ENCODE measurements around the gene TM6SF1. TPM values are rescaled to one million over a fixed set of nuclear protein-coding genes. Genes with fewer than 3 reads are reported as not detected.
"Not testable (repeated sequence)": the region's sequence is repeated elsewhere in the genome, so short reads cannot be mapped to it uniquely, and the experiment has no call there.

TM6SF1 gene
- total and polyA plus RNA-seq, 5 experiments from 2014 or later, result 0.13 to 0.68 (median 0.46) TPM; not detected in 1

GRCh38 chr15:83129791-83130190 is 22.3 kb downstream of the TM6SF1 start:
- H3K4me3 Mint-ChIP-seq, result no peak overlapping the region
- POLR2A ChIA-PET, result no interaction called here

DNA sequence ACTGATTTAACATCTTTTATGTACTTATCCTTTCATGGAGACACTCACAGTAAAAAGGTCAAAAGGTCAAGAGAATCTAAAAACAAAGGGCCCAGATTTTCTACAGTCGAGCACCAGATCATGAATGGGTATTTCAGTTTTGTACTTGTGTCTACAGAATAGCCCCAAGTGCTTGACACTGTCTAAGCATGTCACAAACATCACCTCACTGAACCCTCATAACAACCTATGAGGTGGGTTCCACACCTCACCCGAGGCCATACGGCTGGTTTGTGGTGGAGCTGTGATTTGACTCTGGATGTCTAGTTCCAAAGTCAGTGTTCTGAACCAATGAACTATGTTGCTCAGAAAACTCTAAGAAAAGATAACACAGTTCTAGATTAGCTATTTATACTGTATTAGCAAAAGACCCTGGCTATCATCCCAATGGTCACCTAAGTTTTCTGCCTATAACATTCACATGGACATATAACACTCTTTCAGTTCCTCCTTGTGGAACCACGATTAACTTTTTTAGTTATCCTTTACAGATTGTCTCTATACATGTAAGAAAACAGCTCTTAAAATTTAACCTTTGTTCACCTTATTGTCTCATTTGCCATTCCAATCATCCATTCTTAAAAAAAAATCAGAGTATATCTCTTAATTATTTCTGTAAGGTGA is 25.5 kb downstream of the TM6SF1 start:
- Mint-ChIP-seq H3K9me3 (no peaks in the 10 kb centered on the region), H3K27ac (no peak overlapping the region), H3K36me3 (no peaks in the 10 kb centered on the region), H3K27me3 (no peaks in the 10 kb centered on the region), H3K4me3 (no peak overlapping the region), H3K4me1 (no peaks in the 10 kb centered on the region)
- DNase-seq (no peak), ATAC-seq (no peak)
- POLR2A ChIA-PET, result no interaction called here

More at GRCh38 chr15:83129791-83130190, 22.3 kb downstream of the TM6SF1 start:
- DNase-seq (no peak), ATAC-seq (no peak)
- no peaks in the 10 kb centered on the region for H3K27me3 Mint-ChIP-seq
- no peaks in the 10 kb centered on the region for H3K36me3 Mint-ChIP-seq
- no peaks in the 10 kb centered on the region for H3K9me3 Mint-ChIP-seq
- no peaks in the 10 kb centered on the region for H3K4me1 Mint-ChIP-seq
- H3K27ac Mint-ChIP-seq, result no peak overlapping the region

GRCh38 chr15:83142151-83142550 is 34.7 kb downstream of the TM6SF1 start:
- ATAC-seq, H3K4me1 Mint-ChIP-seq, H3K9me3 Mint-ChIP-seq, H3K27me3 Mint-ChIP-seq, POLR2A ChIA-PET, H3K4me3 Mint-ChIP-seq, DNase-seq, H3K27ac Mint-ChIP-seq: not testable (repeated sequence)
- peaks cover 0 to 12% (median 0%) of the 10 kb centered on the region in 3 donors for H3K36me3 Mint-ChIP-seq

DNA sequence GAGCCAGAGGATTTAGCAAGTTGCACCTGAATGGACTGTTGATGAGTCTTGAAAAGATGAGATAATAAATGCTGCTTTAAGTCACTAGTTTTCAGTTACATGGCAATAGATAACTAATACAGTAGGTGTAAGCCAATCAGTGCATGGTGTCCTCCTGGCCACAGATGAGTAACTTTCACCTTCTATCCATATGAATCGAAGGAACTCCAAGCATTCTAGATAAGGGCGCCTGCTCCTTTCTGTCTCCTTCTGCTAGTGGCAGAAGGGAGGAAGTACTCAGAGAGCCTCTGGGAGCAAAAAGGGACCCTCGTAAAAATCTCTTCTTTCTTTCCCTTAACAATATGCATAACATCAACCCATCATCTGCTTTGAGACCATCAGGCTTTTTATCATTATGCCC is 37.3 kb downstream of the TM6SF1 start:
- Mint-ChIP-seq H3K4me1 (no peaks in the 10 kb centered on the region), H3K4me3 (no peak overlapping the region), H3K9me3 (peaks cover 0 to 9% (median 0%) of the 10 kb centered on the region in 9 donors), H3K27ac (no peak overlapping the region), H3K36me3 (peaks cover 0 to 19% (median 9%) of the 10 kb centered on the region in 3 donors), H3K27me3 (peaks cover 6 to 16% (median 13%) of the 10 kb centered on the region in 5 donors)
- ATAC-seq (no peak), DNase-seq (no peak)
- POLR2A ChIA-PET, result no interaction called here

- H3K27me3 Mint-ChIP-seq, result peaks cover 0 to 6% (median 3%) of the 10 kb centered on the region in 5 donors
- peaks cover 0 to 21% (median 0%) of the 10 kb centered on the region in 3 donors for H3K36me3 Mint-ChIP-seq
- H3K4me3 Mint-ChIP-seq, result no peak overlapping the region
- no peak overlapping the region for H3K27ac Mint-ChIP-seq
- ATAC-seq (no peak), DNase-seq (no peak)
- H3K9me3 Mint-ChIP-seq, result no peaks in the 10 kb centered on the region
- no peaks in the 10 kb centered on the region for H3K4me1 Mint-ChIP-seq
- POLR2A ChIA-PET, result no interaction called here
Observed at GRCh38 chr15:83153288-83153687, 45.8 kb downstream of the TM6SF1 start.

DNA sequence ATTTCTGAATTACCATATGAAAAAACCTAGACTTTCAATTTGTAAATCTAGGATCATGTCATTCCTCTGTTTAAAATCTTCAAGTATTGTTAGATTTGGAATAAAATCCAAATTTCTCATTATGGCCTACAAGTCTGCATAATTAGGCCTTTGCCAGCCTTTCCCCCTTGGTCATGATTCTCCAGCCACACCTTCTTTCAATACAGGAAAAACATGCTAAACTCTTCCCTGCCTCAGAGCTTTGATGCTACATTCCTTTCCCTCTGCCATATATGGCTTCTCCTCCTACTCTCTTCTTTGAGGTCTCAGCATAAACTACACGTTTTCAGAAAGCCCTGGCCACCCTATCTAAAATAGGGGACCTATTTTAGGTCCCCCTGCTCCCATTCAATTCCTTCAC is 48.5 kb downstream of the TM6SF1 start:
- POLR2A ChIA-PET, result no interaction called here
- Mint-ChIP-seq H3K9me3 (no peaks in the 10 kb centered on the region), H3K4me3 (no peak overlapping the region), H3K27ac (no peak overlapping the region), H3K27me3 (peaks cover 2 to 13% (median 7%) of the 10 kb centered on the region in 5 donors), H3K36me3 (peaks cover 0 to 7% (median 6%) of the 10 kb centered on the region in 3 donors), H3K4me1 (peaks cover 0 to 3% (median 0%) of the 10 kb centered on the region in 4 donors)
- no peak for DNase-seq
- ATAC-seq, result no peak

DNA sequence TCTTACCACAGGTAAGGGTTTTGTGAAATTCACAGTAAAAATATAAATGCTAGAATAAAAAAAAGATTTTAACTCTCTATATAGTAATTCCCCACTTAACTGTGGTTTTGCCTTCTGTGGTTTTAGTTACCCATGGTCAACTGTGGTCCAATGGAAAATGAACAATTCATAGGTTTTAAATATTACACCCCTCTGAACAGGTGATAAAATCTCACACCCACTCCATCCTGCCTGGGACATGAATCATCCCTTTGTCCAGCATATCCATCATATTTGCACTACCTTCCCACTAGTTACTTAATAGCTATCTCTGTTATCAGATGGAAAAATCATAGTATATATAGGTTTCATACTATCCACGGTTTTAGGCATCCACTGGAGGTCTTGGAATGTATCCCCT is 50.9 kb downstream of the TM6SF1 start:
- H3K27ac Mint-ChIP-seq, result no peak overlapping the region
- no peak overlapping the region for H3K4me3 Mint-ChIP-seq
- DNase-seq (no peak), ATAC-seq (no peak)
- peaks cover 4 to 9% (median 7%) of the 10 kb centered on the region in 4 donors for H3K4me1 Mint-ChIP-seq
- H3K27me3 Mint-ChIP-seq, result peaks cover 2 to 13% (median 11%) of the 10 kb centered on the region in 5 donors
- POLR2A ChIA-PET, result no interaction called here
- peaks cover 0 to 7% (median 6%) of the 10 kb centered on the region in 3 donors for H3K36me3 Mint-ChIP-seq
- no peaks in the 10 kb centered on the region for H3K9me3 Mint-ChIP-seq

GRCh38 chr15:83160741-83161140 is 53.3 kb downstream of the TM6SF1 start:
- POLR2A ChIA-PET, result interaction anchor here (0.5 kb wide), 1 partner anchor 972 kb away, joined by 3 read pairs; no protein-coding TSS in a partner anchor
- Mint-ChIP-seq H3K27ac (no peak overlapping the region), H3K36me3 (peaks cover 0 to 7% (median 6%) of the 10 kb centered on the region in 3 donors), H3K4me1 (peaks cover 6 to 19% (median 14%) of the 10 kb centered on the region in 4 donors), H3K4me3 (no peak overlapping the region), H3K27me3 (peaks cover 4 to 22% (median 12%) of the 10 kb centered on the region in 5 donors), H3K9me3 (peaks cover 0 to 14% (median 5%) of the 10 kb centered on the region in 9 donors)
- ATAC-seq, result no peak
- DNase-seq, result no peak

GRCh38 chr15:83163032-83163431 is 55.6 kb downstream of the TM6SF1 start:
- Mint-ChIP-seq H3K4me1 (peaks cover 6 to 19% (median 14%) of the 10 kb centered on the region in 4 donors), H3K36me3 (peaks cover 0 to 21% (median 0%) of the 10 kb centered on the region in 3 donors), H3K4me3 (peak overlapping the region in 4 of 10 donors; percentile 49 to 68 (median 56)), H3K27ac (peak overlapping the region in 8 of 10 donors; percentile 38 to 85 (median 62)), H3K9me3 (peaks cover 5 to 29% (median 20%) of the 10 kb centered on the region in 9 donors), H3K27me3 (peaks cover 4 to 22% (median 13%) of the 10 kb centered on the region in 5 donors)
- ATAC-seq, result peak in 1 of 2 donors; percentile 59
- POLR2A ChIA-PET, result no interaction called here
- DNase-seq, result peak in 3 of 10 donors; percentile 0 to 34 (median 25)

DNA sequence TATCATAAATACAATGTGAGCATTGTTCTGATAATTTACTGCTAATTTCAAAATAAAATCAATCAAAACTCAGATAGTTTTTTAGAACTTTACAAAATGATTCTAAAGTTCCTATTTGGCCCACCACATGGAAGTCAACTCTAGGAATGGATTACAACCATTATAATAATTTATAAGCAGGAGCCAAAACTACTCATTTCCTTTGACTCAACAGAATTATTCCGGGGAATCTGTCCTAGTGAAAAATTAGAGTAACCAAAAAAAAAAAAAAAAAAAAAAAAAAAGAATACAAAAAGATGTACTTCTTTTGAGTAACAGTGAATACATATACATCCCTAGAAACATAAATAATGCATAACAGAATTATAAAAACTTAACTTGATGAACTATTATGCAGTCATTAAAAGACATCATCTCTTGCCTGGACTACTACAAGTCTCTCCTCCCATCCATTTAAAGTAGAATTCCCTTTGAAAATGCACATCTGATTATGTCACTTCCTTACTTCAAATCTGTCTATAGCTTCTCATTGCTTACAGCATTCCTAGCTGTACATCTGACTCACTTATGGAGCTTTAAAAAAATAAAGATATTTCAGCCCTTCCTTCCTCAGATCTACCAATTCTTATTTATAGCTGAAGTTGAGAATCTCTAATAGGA is 56.8 kb downstream of the TM6SF1 start:
- peaks cover 5 to 39% (median 22%) of the 10 kb centered on the region in 9 donors for H3K9me3 Mint-ChIP-seq
- peaks cover 6 to 19% (median 15%) of the 10 kb centered on the region in 4 donors for H3K4me1 Mint-ChIP-seq
- POLR2A ChIA-PET, result no interaction called here
- DNase-seq (no peak), ATAC-seq (no peak)
- H3K36me3 Mint-ChIP-seq, result peaks cover 0 to 32% (median 0%) of the 10 kb centered on the region in 3 donors
- H3K27me3 Mint-ChIP-seq, result peaks cover 4 to 20% (median 14%) of the 10 kb centered on the region in 5 donors
- peak overlapping the region in 4 of 10 donors; percentile 14 to 47 (median 36) for H3K4me3 Mint-ChIP-seq
- H3K27ac Mint-ChIP-seq, result peak overlapping the region in 7 of 10 donors; percentile 1 to 87 (median 54)

DNA sequence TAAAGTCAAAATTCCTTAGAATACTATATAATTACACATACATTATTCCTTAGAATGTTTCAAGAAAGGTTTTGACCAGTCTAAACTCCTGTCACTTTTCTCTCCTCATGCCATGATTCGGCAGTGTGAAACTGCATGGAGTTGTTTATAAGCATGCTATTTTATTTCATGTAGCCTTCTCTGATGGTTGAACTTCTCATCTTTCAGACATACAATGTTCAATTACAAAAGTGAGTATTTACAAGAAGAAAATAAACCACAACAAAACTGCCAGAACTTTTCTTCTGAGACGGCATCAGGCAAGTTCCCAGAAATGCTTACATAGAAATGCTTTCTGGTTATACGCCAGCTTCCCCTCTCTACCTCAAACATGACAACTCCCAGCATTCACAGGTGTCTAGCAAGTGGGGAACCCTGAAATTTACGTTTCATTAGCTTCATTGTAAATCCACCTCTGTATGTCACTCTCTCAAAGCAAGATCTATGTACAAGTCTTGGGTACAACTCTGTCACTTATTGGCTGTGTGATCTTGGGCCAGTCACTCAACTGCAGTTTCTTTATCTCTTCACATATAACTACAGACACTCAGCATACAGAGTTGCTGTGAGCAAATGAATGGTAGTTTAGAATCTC is 57.4 kb downstream of the TM6SF1 start:
- Mint-ChIP-seq H3K27ac (peak overlapping the region in 8 of 10 donors; percentile 17 to 87 (median 52)), H3K9me3 (peaks cover 5 to 41% (median 22%) of the 10 kb centered on the region in 9 donors), H3K27me3 (peaks cover 2 to 13% (median 10%) of the 10 kb centered on the region in 5 donors), H3K36me3 (peaks cover 0 to 27% (median 0%) of the 10 kb centered on the region in 3 donors), H3K4me1 (peaks cover 6 to 19% (median 13%) of the 10 kb centered on the region in 4 donors), H3K4me3 (peak overlapping the region in 5 of 10 donors; percentile 14 to 47 (median 34))
- peak in 1 of 2 donors; percentile 67 for ATAC-seq
- DNase-seq, result peak in 3 of 10 donors; percentile 4 to 66 (median 50)
- POLR2A ChIA-PET, result no interaction called here

DNA sequence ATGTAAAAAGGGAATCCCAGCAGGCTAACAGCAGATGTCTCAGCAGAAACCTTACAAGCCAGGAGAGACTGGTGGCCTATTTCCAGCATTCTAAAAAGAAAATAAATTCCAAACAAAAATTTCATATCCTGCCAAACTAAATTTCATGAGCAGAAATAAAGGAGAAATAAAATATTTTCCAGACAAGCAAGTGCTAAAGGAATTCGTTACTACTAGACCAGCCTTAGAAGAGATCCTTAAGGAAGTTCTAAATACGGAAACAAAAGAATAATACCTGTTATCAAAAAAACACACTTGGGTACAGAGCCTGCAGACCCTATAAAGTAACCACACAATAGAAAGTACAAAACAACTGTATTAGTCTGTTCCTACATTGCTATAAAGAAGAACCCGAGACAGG is 58.8 kb downstream of the TM6SF1 start:
- peaks cover 2 to 12% (median 9%) of the 10 kb centered on the region in 5 donors for H3K27me3 Mint-ChIP-seq
- POLR2A ChIA-PET, result no interaction called here
- no peak for DNase-seq
- no peak overlapping the region for H3K4me3 Mint-ChIP-seq
- H3K27ac Mint-ChIP-seq, result no peak overlapping the region
- peaks cover 5 to 41% (median 22%) of the 10 kb centered on the region in 9 donors for H3K9me3 Mint-ChIP-seq
- ATAC-seq, result no peak
- H3K36me3 Mint-ChIP-seq, result peaks cover 0 to 26% (median 0%) of the 10 kb centered on the region in 3 donors
- H3K4me1 Mint-ChIP-seq, result peaks cover 6 to 19% (median 13%) of the 10 kb centered on the region in 4 donors
